CD4-positive, alpha-beta T cell (primary cell): ENCODE results near the gene NCKAP5. TPM values are rescaled to one million over a fixed set of nuclear protein-coding genes. Genes with fewer than 3 reads are reported as not detected.

ENCODE experiments used
- ATAC-seq: fragments of 200-7000 bp; cut with Tn5 transposase; one replicate; pipeline ENCODE4 v1.10.0; 2022; ENCODE audit warnings: mild to moderate bottlenecking; ENCODE audit not compliant: poor library complexity
- CTCF ChIA-PET: fragments of 350-600 bp; sonication (Branson Sonifier 250); formaldehyde crosslinking; loops from one replicate; lab custom pipeline; 2021; ENCODE audit warnings: antibody characterized with exemption, inconsistent platforms; lab: Charles Lee
- POLR2A ChIA-PET: fragments of 350-600 bp; sonication (Branson Sonifier 250); formaldehyde crosslinking; loops from one replicate; lab custom pipeline; 2021; ENCODE audit warnings: antibody characterized with exemption, inconsistent platforms; lab: Charles Lee
- DNase-seq, 14 experiments: peaks; one replicate each; pipeline ENCODE4 v3.0.0-alpha.2; 2013 to 2020; ENCODE audit warnings: mixed read lengths in 2 of 14
- H3K27ac ChIP-seq, 2 donors: one replicate each; pipeline versions ENCODE4 v1.5.1 to v1.7.0; 2013; ENCODE audit warnings: low read length in 2 of 2, low read depth in 1 of 2, mild to moderate bottlenecking in 1 of 2
- H3K27me3 ChIP-seq, 2 experiments: 1 replicate in 1 of 2; 2 replicates in 1 of 2; pipeline versions ENCODE4 v1.6.1 to v1.7.0; 2013; ENCODE audit warnings: low read length in 2 of 2, control low read depth in 1 of 2, mild to moderate bottlenecking in 1 of 2, moderate library complexity in 1 of 2; ENCODE audit not compliant: insufficient read depth in 2 of 2, control insufficient read depth in 1 of 2
- H3K36me3 ChIP-seq: one replicate; pipeline ENCODE4 v1.6.1; 2013; ENCODE audit warnings: low read length, control low read depth; ENCODE audit not compliant: insufficient read depth
- H3K4me1 ChIP-seq: one replicate; pipeline ENCODE4 v1.6.1; 2013; ENCODE audit warnings: low read length, control low read depth; ENCODE audit not compliant: insufficient read depth
- H3K4me3 ChIP-seq: one replicate; pipeline ENCODE4 v1.5.1; 2013; ENCODE audit warnings: mild to moderate bottlenecking, low read length, moderate library complexity
- H3K9me3 ChIP-seq, 2 experiments: 1 replicate in 1 of 2; 2 replicates in 1 of 2; pipeline versions ENCODE4 v1.6.1 to v1.7.0; 2013; ENCODE audit warnings: low read length in 2 of 2, mild to moderate bottlenecking in 2 of 2, control low read depth in 1 of 2, moderate library complexity in 1 of 2; ENCODE audit not compliant: control insufficient read depth in 1 of 2, insufficient read depth in 1 of 2
- H3K27ac Mint-ChIP-seq: one replicate; pipeline ENCODE4 v1.8.0; 2020; ENCODE audit warnings: mixed read lengths
- H3K27me3 Mint-ChIP-seq: one replicate; pipeline ENCODE4 v1.8.0; 2021; ENCODE audit warnings: mixed read lengths
- H3K36me3 Mint-ChIP-seq: one replicate; pipeline ENCODE4 v1.8.0; 2021; ENCODE audit warnings: low read depth, mixed read lengths
- H3K4me1 Mint-ChIP-seq: one replicate; pipeline ENCODE4 v1.8.0; 2021; ENCODE audit warnings: low read depth, mixed read lengths
- H3K4me3 Mint-ChIP-seq: one replicate; pipeline ENCODE4 v1.8.0; 2020; ENCODE audit warnings: mild to moderate bottlenecking, mixed read lengths
- H3K9me3 Mint-ChIP-seq: one replicate; pipeline ENCODE4 v1.8.0; 2020; ENCODE audit warnings: mixed read lengths
- CTCF ChIP-seq: fragments of 200-600 bp; IDR thresholded peaks from one replicate; pipeline ENCODE4 v1.8.0; 2022; ENCODE audit warnings: antibody characterized with exemption, mild to moderate bottlenecking
- intact Hi-C, 2 experiments: fragments of 100-400 bp; cut with DNase I in 1 of 2; cut with micrococcal nuclease in 1 of 2; formaldehyde crosslinking; loops; one replicate each; pipeline versions ENCODE4 v1.15.1 to v1.9.0; 2023 to 2025; cut with DNase I, micrococcal nuclease
- total RNA-seq, 174 experiments: library from RNA in 2 of 174; stranded (reverse) in 2 of 174; gene quantifications; one replicate each; pipeline ENCODE4 v1.2.3 and lab custom pipeline; 2021 to 2026

The NCKAP5 gene
- total RNA-seq, 2 experiments from 2014 or later, result not detected

- no peak for DNase-seq
- peaks cover 2% of the 10 kb centered on the region for H3K9me3 Mint-ChIP-seq
- TF ChIP-seq CTCF, result no peak
Observed at GRCh38 chr2:132915812-132916549, 652.3 kb downstream of the NCKAP5 start.

GRCh38 chr2:132911726-132912724, 656.2 kb downstream of the NCKAP5 start:
- Histone ChIP-seq H3K36me3 (no peaks in the 10 kb centered on the region), H3K9me3 (peaks cover 0 to 7% of the 10 kb centered on the region in 2 experiments), H3K4me1 (no peaks in the 10 kb centered on the region), H3K4me3 (no peak overlapping the region), H3K27ac (no peak overlapping the region), H3K27me3 (no peaks in the 10 kb centered on the region)
- Mint-ChIP-seq H3K9me3 (peaks cover 6% of the 10 kb centered on the region), H3K27me3 (no peaks in the 10 kb centered on the region), H3K4me3 (no peak overlapping the region), H3K4me1 (no peaks in the 10 kb centered on the region), H3K27ac (no peak overlapping the region), H3K36me3 (no peaks in the 10 kb centered on the region)
- CTCF ChIA-PET, result no interaction called here
- no peak for ATAC-seq
- no peak for DNase-seq
- intact Hi-C loops, result no loop called here
- no peak for TF ChIP-seq CTCF
- POLR2A ChIA-PET, result no interaction called here

More at GRCh38 chr2:132915812-132916549, 652.3 kb downstream of the NCKAP5 start:
- Mint-ChIP-seq H3K4me1 (no peaks in the 10 kb centered on the region), H3K4me3 (no peak overlapping the region), H3K36me3 (no peaks in the 10 kb centered on the region), H3K27me3 (no peaks in the 10 kb centered on the region), H3K27ac (no peak overlapping the region)
- intact Hi-C loops, result no loop called here
- Histone ChIP-seq H3K4me1 (no peaks in the 10 kb centered on the region), H3K27me3 (no peaks in the 10 kb centered on the region), H3K36me3 (no peaks in the 10 kb centered on the region), H3K9me3 (peaks cover 0 to 7% of the 10 kb centered on the region in 2 experiments), H3K27ac (no peak overlapping the region), H3K4me3 (no peak overlapping the region)
- ATAC-seq, result no peak
- ChIA-PET POLR2A (no interaction called here), CTCF (no interaction called here)

GRCh38 chr2:132910432-132910831, 657.8 kb downstream of the NCKAP5 start:
- TF ChIP-seq CTCF, result no peak
- intact Hi-C loops, result no loop called here

More at GRCh38 chr2:132910432-132910831, 657.8 kb downstream of the NCKAP5 start:
- ATAC-seq, result no peak
- Mint-ChIP-seq H3K27me3 (no peaks in the 10 kb centered on the region), H3K4me3 (no peak overlapping the region), H3K27ac (no peak overlapping the region), H3K4me1 (no peaks in the 10 kb centered on the region), H3K9me3 (peaks cover 6% of the 10 kb centered on the region), H3K36me3 (no peaks in the 10 kb centered on the region)
- H3K27ac ChIP-seq, result no peak overlapping the region
- DNase-seq, result no peak
- no peak overlapping the region for H3K4me3 ChIP-seq
- CTCF ChIA-PET, result no interaction called here
- no peaks in the 10 kb centered on the region for H3K4me1 ChIP-seq
- H3K9me3 ChIP-seq, result peaks cover 0 to 7% of the 10 kb centered on the region in 2 experiments
- POLR2A ChIA-PET, result no interaction called here
- H3K27me3 ChIP-seq, result no peaks in the 10 kb centered on the region
- no peaks in the 10 kb centered on the region for H3K36me3 ChIP-seq
